GM19397 (cell line): ENCODE data around the gene CLIC1.

Source experiments
- ATAC-seq: cut with Tn5 transposase; IDR thresholded peaks from one replicate; pipeline ENCODE4 v1.9.1; 2021; ENCODE audit warnings: mild to moderate bottlenecking, moderate library complexity; ENCODE audit not compliant: unreplicated experiment

The CLIC1 gene

GRCh38 chr6:31736021-31736767 lies at the start of gene CLIC1:
Gene CLIC1, minus strand, starts transcription at chr6:31736530. Its CDS starts 230 bp downstream, at chr6:31736300.
- ATAC-seq, result no peak

GRCh38 chr6:31785475-31785874 lies 49.1 kb upstream of the CLIC1 start:
- ATAC-seq, result no peak

- ATAC-seq, result no peak
Measured at GRCh38 chr6:31784098-31784925, 48.0 kb upstream of the CLIC1 start.

GRCh38 chr6:31782126-31782855 lies 46.0 kb upstream of the CLIC1 start:
- ATAC-seq, result no peak

GRCh38 chr6:31781244-31782125 lies 45.2 kb upstream of the CLIC1 start:
- ATAC-seq, result no peak

- ATAC-seq, result no peak
Measured at GRCh38 chr6:31780507-31781243, 44.3 kb upstream of the CLIC1 start.

- no peak for ATAC-seq
Measured at GRCh38 chr6:31779908-31780307, 43.6 kb upstream of the CLIC1 start.

GRCh38 chr6:31778999-31779885 lies 42.9 kb upstream of the CLIC1 start:
- no peak for ATAC-seq

GRCh38 chr6:31778193-31778592 lies 41.9 kb upstream of the CLIC1 start:
- no peak for ATAC-seq

- ATAC-seq, result no peak
Measured at GRCh38 chr6:31777667-31778050, 41.3 kb upstream of the CLIC1 start.

- ATAC-seq, result no peak
Measured at GRCh38 chr6:31776989-31777666, 40.8 kb upstream of the CLIC1 start, which contains the start of gene VWA7. Gene VWA7, minus strand, starts transcription at chr6:31777328. Its CDS starts 549 bp downstream, at chr6:31776779.

GRCh38 chr6:31776485-31776988 lies 40.2 kb upstream of the CLIC1 start:
- ATAC-seq, result no peak

GRCh38 chr6:31775633-31776484 lies 39.5 kb upstream of the CLIC1 start:
- no peak for ATAC-seq

GRCh38 chr6:31775184-31775583 lies 38.9 kb upstream of the CLIC1 start:
- no peak for ATAC-seq

GRCh38 chr6:31771992-31772358 lies 35.6 kb upstream of the CLIC1 start:
- no peak for ATAC-seq

- ATAC-seq, result no peak
Measured at GRCh38 chr6:31770860-31771259, 34.5 kb upstream of the CLIC1 start.
